GM23338 (cell line): ENCODE results near the gene AGR3.

ENCODE experiments used
- CREB1 ChIP-seq: fragments of 250-450 bp; sonication (Bioruptor Pico); IDR thresholded peaks from 2 replicates; pipeline ENCODE4 v1.5.0; 2020; ENCODE audit warnings: low read depth, mild to moderate bottlenecking, moderate library complexity
- EZH2 ChIP-seq: fragments of 200-600 bp; sonication (generic); IDR thresholded peaks from one replicate; pipeline ENCODE4 v1.8.0; 2017; ENCODE audit warnings: antibody characterized with exemption, mild to moderate bottlenecking, low read depth; ENCODE audit not compliant: unreplicated experiment
- EZH2phosphoT487 ChIP-seq: fragments of 200-600 bp; sonication (generic); IDR thresholded peaks from one replicate; pipeline ENCODE4 v1.8.1; 2018; ENCODE audit warnings: antibody characterized with exemption; ENCODE audit not compliant: unreplicated experiment
- JUNB ChIP-seq: IDR thresholded peaks from one replicate; pipeline ENCODE4 v1.6.1; 2016; ENCODE audit warnings: antibody characterized with exemption; ENCODE audit not compliant: unreplicated experiment
- NANOG ChIP-seq: IDR thresholded peaks from 2 replicates; pipeline ENCODE4 v1.6.1; 2016; ENCODE audit warnings: antibody characterized with exemption, borderline replicate concordance
- POLR2AphosphoS5 ChIP-seq: IDR thresholded peaks from 2 replicates; pipeline ENCODE4 v1.6.1; 2016; ENCODE audit warnings: antibody characterized with exemption, low read depth
- ZNF331 ChIP-seq: fragments of 250-450 bp; sonication (Bioruptor Pico); IDR thresholded peaks from 2 replicates; pipeline ENCODE4 v1.5.0; 2020; ENCODE audit warnings: low read depth, mild to moderate bottlenecking, moderate library complexity
- TF ChIP-seq, protein P1 (sequence below), 2 experiments: fragments of 200-600 bp in 1 of 2; sonication (generic) in 1 of 2; conservative IDR thresholded peaks; 2 replicates each; pipeline versions ENCODE4 v1.5.1 to v1.6.1; 2016 to 2017; ENCODE audit warnings: antibody characterized with exemption in 2 of 2, low read depth in 2 of 2, mild to moderate bottlenecking in 2 of 2, moderate library complexity in 1 of 2

DNA sequence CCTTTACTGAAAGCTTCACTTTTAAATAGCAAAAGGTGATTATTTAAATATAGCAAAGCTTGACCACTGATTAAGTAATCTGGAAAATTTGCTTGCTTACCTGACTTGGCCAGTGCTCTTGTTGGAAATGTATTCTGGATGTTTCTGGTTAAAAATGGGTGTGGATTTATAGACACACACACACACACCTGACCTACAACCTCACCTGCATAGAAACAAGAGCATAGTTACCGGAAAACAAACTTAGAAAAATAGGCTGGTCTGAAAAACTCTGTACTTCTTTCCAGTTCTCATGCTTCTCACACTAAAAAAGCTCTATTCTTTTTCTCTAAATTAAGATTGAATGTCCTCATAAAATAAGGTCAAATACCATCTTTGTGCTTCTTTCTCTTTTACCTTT is at the start of gene AGR3:
- TF ChIP-seq, protein P1, sequence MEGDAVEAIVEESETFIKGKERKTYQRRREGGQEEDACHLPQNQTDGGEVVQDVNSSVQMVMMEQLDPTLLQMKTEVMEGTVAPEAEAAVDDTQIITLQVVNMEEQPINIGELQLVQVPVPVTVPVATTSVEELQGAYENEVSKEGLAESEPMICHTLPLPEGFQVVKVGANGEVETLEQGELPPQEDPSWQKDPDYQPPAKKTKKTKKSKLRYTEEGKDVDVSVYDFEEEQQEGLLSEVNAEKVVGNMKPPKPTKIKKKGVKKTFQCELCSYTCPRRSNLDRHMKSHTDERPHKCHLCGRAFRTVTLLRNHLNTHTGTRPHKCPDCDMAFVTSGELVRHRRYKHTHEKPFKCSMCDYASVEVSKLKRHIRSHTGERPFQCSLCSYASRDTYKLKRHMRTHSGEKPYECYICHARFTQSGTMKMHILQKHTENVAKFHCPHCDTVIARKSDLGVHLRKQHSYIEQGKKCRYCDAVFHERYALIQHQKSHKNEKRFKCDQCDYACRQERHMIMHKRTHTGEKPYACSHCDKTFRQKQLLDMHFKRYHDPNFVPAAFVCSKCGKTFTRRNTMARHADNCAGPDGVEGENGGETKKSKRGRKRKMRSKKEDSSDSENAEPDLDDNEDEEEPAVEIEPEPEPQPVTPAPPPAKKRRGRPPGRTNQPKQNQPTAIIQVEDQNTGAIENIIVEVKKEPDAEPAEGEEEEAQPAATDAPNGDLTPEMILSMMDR (conservative IDR thresholded peaks at IDR 0.05; ENCODE audit: low read depth in 2 of 2): no peak
- TF ChIP-seq EZH2: no peak
- TF ChIP-seq EZH2phosphoT487: no peak
- TF ChIP-seq NANOG: no peak
- no peak for TF ChIP-seq CREB1 (CRISPR knock-in tag)
- no peak for TF ChIP-seq JUNB
- TF ChIP-seq POLR2AphosphoS5: no peak
- TF ChIP-seq ZNF331 (CRISPR knock-in tag): no peak
